Fibroblast of villous mesenchyme (primary cell): Measurements from ENCODE around the gene FLT1. TPM values are rescaled to one million over a fixed set of nuclear protein-coding genes. Genes with fewer than 3 reads are reported as not detected.

ENCODE experiments used
- DNase-seq: peaks from one replicate; pipeline ENCODE4 v3.0.0-alpha.2; 2010; ENCODE audit warnings: low read depth
- H3K4me3 ChIP-seq: 2 replicates; pipeline ENCODE4 v1.5.1; 2011; ENCODE audit warnings: low read depth, mild to moderate bottlenecking, low read length
- total RNA-seq: library from RNA; depleted of rRNA; stranded (reverse); fragments of >200 nt; gene quantifications from 2 replicates; pipeline ENCODE4 v1.2.3, GENCODE V29; 2012
- TF ChIP-seq, protein P1 (sequence below): IDR thresholded peaks from 2 replicates; pipeline ENCODE4 v1.5.1; 2012; ENCODE audit warnings: low read depth, mild to moderate bottlenecking, low read length; ENCODE audit not compliant: insufficient read depth

Gene FLT1
- total RNA-seq, 1 donor, result 12.1 TPM

- no peak overlapping the region for H3K4me3 ChIP-seq
- TF ChIP-seq, protein P1, sequence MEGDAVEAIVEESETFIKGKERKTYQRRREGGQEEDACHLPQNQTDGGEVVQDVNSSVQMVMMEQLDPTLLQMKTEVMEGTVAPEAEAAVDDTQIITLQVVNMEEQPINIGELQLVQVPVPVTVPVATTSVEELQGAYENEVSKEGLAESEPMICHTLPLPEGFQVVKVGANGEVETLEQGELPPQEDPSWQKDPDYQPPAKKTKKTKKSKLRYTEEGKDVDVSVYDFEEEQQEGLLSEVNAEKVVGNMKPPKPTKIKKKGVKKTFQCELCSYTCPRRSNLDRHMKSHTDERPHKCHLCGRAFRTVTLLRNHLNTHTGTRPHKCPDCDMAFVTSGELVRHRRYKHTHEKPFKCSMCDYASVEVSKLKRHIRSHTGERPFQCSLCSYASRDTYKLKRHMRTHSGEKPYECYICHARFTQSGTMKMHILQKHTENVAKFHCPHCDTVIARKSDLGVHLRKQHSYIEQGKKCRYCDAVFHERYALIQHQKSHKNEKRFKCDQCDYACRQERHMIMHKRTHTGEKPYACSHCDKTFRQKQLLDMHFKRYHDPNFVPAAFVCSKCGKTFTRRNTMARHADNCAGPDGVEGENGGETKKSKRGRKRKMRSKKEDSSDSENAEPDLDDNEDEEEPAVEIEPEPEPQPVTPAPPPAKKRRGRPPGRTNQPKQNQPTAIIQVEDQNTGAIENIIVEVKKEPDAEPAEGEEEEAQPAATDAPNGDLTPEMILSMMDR, result no peak
- no peak for DNase-seq
Measured at GRCh38 chr13:28510542-28510941, 15.6 kb upstream of the FLT1 start.

- H3K4me3 ChIP-seq, result no peak overlapping the region
- DNase-seq, result no peak
- TF ChIP-seq, protein P1, result no peak
Measured at GRCh38 chr13:28510066-28510465, 15.1 kb upstream of the FLT1 start.

- H3K4me3 ChIP-seq, result no peak overlapping the region
- DNase-seq, result no peak
- TF ChIP-seq, protein P1, result no peak
Measured at GRCh38 chr13:28505543-28506135, 10.7 kb upstream of the FLT1 start.

GRCh38 chr13:28503182-28503967 is 8.4 kb upstream of the FLT1 start:
- no peak overlapping the region for H3K4me3 ChIP-seq
- TF ChIP-seq, protein P1, result no peak
- peak; percentile 66 for DNase-seq

DNA sequence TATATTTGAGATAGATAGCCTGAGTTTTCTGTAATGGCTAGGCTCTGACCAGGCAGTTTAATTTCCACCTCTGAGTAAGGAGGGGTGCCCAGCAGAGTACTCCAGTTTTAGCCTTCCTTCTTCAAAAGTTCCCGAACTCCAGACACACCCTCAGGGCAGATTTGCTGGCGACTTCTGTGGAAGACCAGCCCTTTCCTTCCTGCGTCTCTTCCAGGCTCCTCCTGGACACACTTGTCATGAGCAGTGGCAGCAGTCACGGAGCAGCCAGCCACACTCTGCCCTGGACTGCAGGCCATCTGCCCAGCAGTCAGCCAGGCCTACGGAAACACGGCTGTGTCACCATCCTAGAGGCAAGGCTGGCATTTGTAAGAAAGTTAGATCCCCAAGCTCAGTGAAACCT is 6.6 kb upstream of the FLT1 start:
- no peak overlapping the region for H3K4me3 ChIP-seq
- DNase-seq, result no peak
- TF ChIP-seq, protein P1, result no peak

DNA sequence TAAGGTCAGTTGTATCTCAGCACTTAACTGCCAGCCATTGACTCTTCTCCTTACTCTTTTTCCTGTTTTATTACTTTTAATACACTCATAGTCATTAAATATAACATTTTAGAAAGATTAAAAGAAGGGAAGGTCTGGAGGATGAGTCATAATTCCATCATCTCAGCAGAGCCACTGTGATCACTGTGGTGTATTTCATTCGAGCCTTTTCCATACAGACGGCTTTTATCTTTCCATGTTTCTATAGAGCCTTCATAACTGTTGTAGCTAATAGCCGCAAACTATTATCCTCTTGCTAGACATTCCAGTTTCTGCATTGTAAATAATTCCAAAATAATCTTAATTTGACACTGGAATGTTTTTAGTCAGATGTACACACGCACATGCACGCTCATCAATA is 4.7 kb upstream of the FLT1 start:
- TF ChIP-seq, protein P1, result no peak
- peak; percentile 59 for DNase-seq
- H3K4me3 ChIP-seq, result no peak overlapping the region
